SK-N-SH treated with all-trans-retinoic acid at 6 μM for 48 hours (cell line): Measurements from ENCODE around the gene ACSS3.

Experiments
- ATAC-seq: fragments of 200-7000 bp; cut with Tn5 transposase; 3 replicates; pipeline ENCODE4 v1.9.1; 2020; ENCODE audit warnings: mild to moderate bottlenecking, moderate library complexity
- ARNTL ChIP-seq: fragments of 450-650 bp; formaldehyde crosslinking; IDR thresholded peaks from 2 replicates; pipeline ENCODE4 v1.5.0; 2020; ENCODE audit warnings: low read depth, mild to moderate bottlenecking, moderate library complexity, borderline replicate concordance
- BACH2 ChIP-seq: fragments of 250-450 bp; sonication (Bioruptor Pico); IDR thresholded peaks from 2 replicates; pipeline ENCODE4 v1.9.0; 2021; ENCODE audit warnings: mild to moderate bottlenecking, borderline replicate concordance
- CREB5 ChIP-seq: fragments of 250-450 bp; sonication (Bioruptor Pico); IDR thresholded peaks from 2 replicates; pipeline ENCODE4 v1.5.1; 2020; ENCODE audit warnings: low read depth, mild to moderate bottlenecking, moderate library complexity
- CSDC2 ChIP-seq: fragments of 250-450 bp; sonication (Bioruptor Pico); IDR thresholded peaks from 2 replicates; pipeline ENCODE4 v1.5.0; 2020; ENCODE audit warnings: mild to moderate bottlenecking, moderate library complexity
- CSRNP3 ChIP-seq: fragments of 250-450 bp; sonication (Bioruptor Pico); IDR thresholded peaks from 2 replicates; pipeline ENCODE4 v1.5.1; 2021; ENCODE audit warnings: mild to moderate bottlenecking, moderate library complexity
- ESRRG ChIP-seq: fragments of 250-450 bp; sonication (Bioruptor Pico); IDR thresholded peaks from 2 replicates; pipeline ENCODE4 v1.6.1; 2021; ENCODE audit warnings: mild to moderate bottlenecking
- GLIS3 ChIP-seq: fragments of 250-450 bp; sonication (Bioruptor Pico); IDR thresholded peaks from 2 replicates; pipeline ENCODE4 v1.5.0; 2020; ENCODE audit warnings: mild to moderate bottlenecking, moderate library complexity
- ISL1 ChIP-seq: fragments of 250-450 bp; sonication (Bioruptor Pico); IDR thresholded peaks from 2 replicates; pipeline ENCODE4 v2.1.2; 2022; ENCODE audit warnings: mild to moderate bottlenecking, moderate library complexity
- PATZ1 ChIP-seq: fragments of 250-450 bp; sonication (Bioruptor Pico); IDR thresholded peaks from 2 replicates; pipeline ENCODE4 v1.8.0; 2020; ENCODE audit warnings: mild to moderate bottlenecking, moderate library complexity, borderline replicate concordance
- POU6F1 ChIP-seq: fragments of 250-450 bp; sonication (Bioruptor Pico); IDR thresholded peaks from 2 replicates; pipeline ENCODE4 v1.8.0; 2021; ENCODE audit warnings: low read depth, mild to moderate bottlenecking, moderate library complexity, borderline replicate concordance
- PPARA ChIP-seq: fragments of 250-450 bp; sonication (Bioruptor Pico); IDR thresholded peaks from 2 replicates; pipeline ENCODE4 v1.5.0; 2020; ENCODE audit warnings: mild to moderate bottlenecking, borderline replicate concordance
- RARB ChIP-seq: fragments of 250-450 bp; sonication (Bioruptor Pico); IDR thresholded peaks from 2 replicates; pipeline ENCODE4 v1.8.0; 2021; ENCODE audit warnings: mild to moderate bottlenecking, moderate library complexity
- TCF4 ChIP-seq: fragments of 250-450 bp; sonication (Bioruptor Pico); IDR thresholded peaks from 2 replicates; pipeline ENCODE4 v1.8.0; 2021; ENCODE audit warnings: mild to moderate bottlenecking, moderate library complexity, borderline replicate concordance
- TSHZ2 ChIP-seq: fragments of 250-450 bp; sonication (Bioruptor Pico); IDR thresholded peaks from 2 replicates; pipeline ENCODE4 v1.5.0; 2020; ENCODE audit warnings: mild to moderate bottlenecking, moderate library complexity
- ZC3H10 ChIP-seq: fragments of 250-450 bp; sonication (Bioruptor Pico); IDR thresholded peaks from 2 replicates; pipeline ENCODE4 v1.5.1; 2021; ENCODE audit warnings: mild to moderate bottlenecking, moderate library complexity
- ZFP30 ChIP-seq: fragments of 450-650 bp; formaldehyde crosslinking; IDR thresholded peaks from 2 replicates; pipeline ENCODE4 v1.5.0; 2022; ENCODE audit warnings: mild to moderate bottlenecking, moderate library complexity
- ZNF565 ChIP-seq: fragments of 450-650 bp; formaldehyde crosslinking; conservative IDR thresholded peaks from 2 replicates; pipeline ENCODE4 v1.5.0; 2020; ENCODE audit warnings: low read depth, mild to moderate bottlenecking, moderate library complexity
- ZNF70 ChIP-seq: fragments of 450-650 bp; formaldehyde crosslinking; IDR thresholded peaks from 2 replicates; pipeline ENCODE4 v1.5.0; 2020; ENCODE audit warnings: mild to moderate bottlenecking, moderate library complexity
- ZNF8 ChIP-seq: fragments of 450-650 bp; formaldehyde crosslinking; IDR thresholded peaks from 2 replicates; pipeline ENCODE4 v1.5.0; 2020; ENCODE audit warnings: mild to moderate bottlenecking, moderate library complexity

ACSS3 gene

GRCh38 chr12:81075539-81075938 lies 2.3 kb upstream of the ACSS3 start (continued):
- no peak for TF ChIP-seq ARNTL (CRISPR knock-in tag)
- TF ChIP-seq TCF4 (CRISPR knock-in tag), result no peak
- no peak for TF ChIP-seq ZNF8 (CRISPR knock-in tag)
- no peak for TF ChIP-seq ZFP30 (CRISPR knock-in tag)
- TF ChIP-seq CSRNP3 (CRISPR knock-in tag), result no peak

GRCh38 chr12:81077329-81077685 lies 572 bp upstream of the ACSS3 start:
- TF ChIP-seq ZNF565 (CRISPR knock-in tag), result no peak
- TF ChIP-seq ZNF70, result no peak
- TF ChIP-seq BACH2 (CRISPR knock-in tag), result no peak
- no peak for TF ChIP-seq POU6F1 (CRISPR knock-in tag)
- TF ChIP-seq TCF4 (CRISPR knock-in tag), result no peak
- no peak for TF ChIP-seq TSHZ2
- no peak for TF ChIP-seq ZC3H10 (CRISPR knock-in tag)
- TF ChIP-seq ISL1 (CRISPR knock-in tag), result no peak
- no peak for TF ChIP-seq ESRRG
- TF ChIP-seq ZFP30 (CRISPR knock-in tag), result no peak
- TF ChIP-seq CSRNP3 (CRISPR knock-in tag), result no peak
- TF ChIP-seq PPARA (CRISPR knock-in tag), result no peak
- no peak for TF ChIP-seq CREB5 (CRISPR knock-in tag)
- TF ChIP-seq PATZ1 (CRISPR knock-in tag), result no peak
- no peak for TF ChIP-seq RARB (CRISPR knock-in tag)
- TF ChIP-seq ARNTL (CRISPR knock-in tag), result no peak
- TF ChIP-seq GLIS3 (CRISPR knock-in tag), result no peak
- no peak for TF ChIP-seq CSDC2 (CRISPR knock-in tag)
- no peak for TF ChIP-seq ZNF8 (CRISPR knock-in tag)
- ATAC-seq, result no peak
